Measurements from ENCODE around the gene GRAP2.

The GRAP2 gene

GRCh38 chr22:40007853-40008710, 107.2 kb downstream of the GRAP2 start:
- in situ Hi-C loops (cut with MboI; ENCODE audit: low sequenced_read_pairs): no loop called here

- in situ Hi-C loops (cut with MboI; ENCODE audit: low sequenced_read_pairs): no loop called here
Measured at GRCh38 chr22:40008726-40009291, 107.9 kb downstream of the GRAP2 start.

- in situ Hi-C loops (cut with MboI; ENCODE audit: low sequenced_read_pairs): no loop called here
Measured at GRCh38 chr22:40009292-40009774, 108.4 kb downstream of the GRAP2 start.

- in situ Hi-C loops (cut with MboI; ENCODE audit: low sequenced_read_pairs): no loop called here
Measured at GRCh38 chr22:40009951-40010671, 109.2 kb downstream of the GRAP2 start.

- in situ Hi-C loops (cut with MboI; ENCODE audit: low sequenced_read_pairs): no loop called here
Measured at GRCh38 chr22:40010746-40011145, 109.9 kb downstream of the GRAP2 start.

- in situ Hi-C loops (cut with MboI; ENCODE audit: low sequenced_read_pairs): no loop called here
Measured at GRCh38 chr22:40014667-40015248, 113.9 kb downstream of the GRAP2 start.

- in situ Hi-C loops (cut with MboI; ENCODE audit: low sequenced_read_pairs): no loop called here
Measured at GRCh38 chr22:40015358-40015976, 114.6 kb downstream of the GRAP2 start.

- in situ Hi-C loops (cut with MboI; ENCODE audit: low sequenced_read_pairs): no loop called here
Measured at GRCh38 chr22:40018051-40018450, 117.2 kb downstream of the GRAP2 start.

- in situ Hi-C loops (cut with MboI; ENCODE audit: low sequenced_read_pairs): no loop called here
Measured at GRCh38 chr22:40019100-40019499, 118.2 kb downstream of the GRAP2 start.

- in situ Hi-C loops (cut with MboI; ENCODE audit: low sequenced_read_pairs): no loop called here
Measured at GRCh38 chr22:40020956-40021355, 120.1 kb downstream of the GRAP2 start.

- in situ Hi-C loops (cut with MboI; ENCODE audit: low sequenced_read_pairs): no loop called here
Measured at GRCh38 chr22:40021401-40022000, 120.6 kb downstream of the GRAP2 start.

- in situ Hi-C loops (cut with MboI; ENCODE audit: low sequenced_read_pairs): no loop called here
Measured at GRCh38 chr22:40022536-40023240, 121.8 kb downstream of the GRAP2 start.
